Thyroid gland (tissue), 4 donors: Measurements from ENCODE around the gene WDR86.

ENCODE experiments used
- CTCF ChIP-seq, 6 experiments: fragments of 200-600 bp in 3 of 6; fragments of 450-650 bp in 3 of 6; sonication (generic) in 3 of 6; IDR thresholded peaks; one replicate each; pipeline ENCODE4 v1.5.1; 2016 to 2019; ENCODE audit warnings: antibody characterized with exemption in 6 of 6, mild to moderate bottlenecking in 2 of 6, inconsistent platforms in 1 of 6, moderate library complexity in 1 of 6
- POLR2A ChIP-seq, 2 donors: fragments of 450-650 bp; IDR thresholded peaks; one replicate each; pipeline ENCODE4 v1.6.1; 2017; ENCODE audit warnings: antibody characterized with exemption in 2 of 2, mild to moderate bottlenecking in 2 of 2, moderate library complexity in 1 of 2

- TF ChIP-seq CTCF (IDR thresholded peaks at IDR 0.05) (no peak), POLR2A (IDR thresholded peaks at IDR 0.05) (no peak)
Observed at GRCh38 chr7:151376218-151376902, 33.5 kb downstream of the WDR86 start.
